NCI-H69 (cell line): ENCODE results near the gene DUSP15.
"Not testable (repeated sequence)": the region's sequence is repeated elsewhere in the genome, so short reads cannot be mapped to it uniquely, and the experiment has no call there.

Source experiments
- DNase-seq: peaks from one replicate; lab custom pipeline; 2025; lab: John Stamatoyannopoulos, UW

DUSP15 gene

DNA sequence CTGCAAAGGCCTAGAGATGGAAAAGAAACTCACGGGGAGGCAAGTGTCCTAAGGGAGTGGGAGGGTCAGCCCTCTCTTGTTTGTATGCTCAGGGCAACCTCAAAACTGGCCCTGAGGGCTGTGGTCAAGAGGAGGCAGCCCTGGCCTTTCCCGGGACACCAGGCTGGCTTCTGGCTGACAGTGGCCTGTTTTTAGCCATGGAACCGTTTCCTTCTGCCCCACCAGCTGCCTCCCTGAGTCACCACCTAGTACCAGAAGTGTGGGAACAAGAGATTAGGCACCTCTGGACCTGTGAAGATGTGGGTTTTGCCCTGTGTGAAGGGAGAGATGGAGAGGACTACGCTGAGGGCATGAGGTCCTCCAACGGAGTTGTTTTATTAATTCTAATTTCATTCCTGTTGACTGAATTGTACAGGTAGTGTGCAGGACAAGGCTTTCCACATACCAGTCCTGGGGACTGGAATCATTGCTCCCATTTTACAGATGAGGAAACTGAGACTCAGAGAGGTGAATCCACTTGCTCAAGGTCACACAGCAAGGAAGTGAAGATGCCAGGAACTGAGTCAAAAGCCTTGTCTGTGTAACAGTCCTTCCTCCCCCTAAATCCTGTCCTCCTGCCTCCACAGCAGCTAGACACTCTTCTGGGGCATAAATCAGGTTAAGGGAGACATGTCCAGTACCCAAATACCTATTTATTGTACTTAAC lies 30.4 kb downstream of the DUSP15 start:
- no peak for DNase-seq

DNA sequence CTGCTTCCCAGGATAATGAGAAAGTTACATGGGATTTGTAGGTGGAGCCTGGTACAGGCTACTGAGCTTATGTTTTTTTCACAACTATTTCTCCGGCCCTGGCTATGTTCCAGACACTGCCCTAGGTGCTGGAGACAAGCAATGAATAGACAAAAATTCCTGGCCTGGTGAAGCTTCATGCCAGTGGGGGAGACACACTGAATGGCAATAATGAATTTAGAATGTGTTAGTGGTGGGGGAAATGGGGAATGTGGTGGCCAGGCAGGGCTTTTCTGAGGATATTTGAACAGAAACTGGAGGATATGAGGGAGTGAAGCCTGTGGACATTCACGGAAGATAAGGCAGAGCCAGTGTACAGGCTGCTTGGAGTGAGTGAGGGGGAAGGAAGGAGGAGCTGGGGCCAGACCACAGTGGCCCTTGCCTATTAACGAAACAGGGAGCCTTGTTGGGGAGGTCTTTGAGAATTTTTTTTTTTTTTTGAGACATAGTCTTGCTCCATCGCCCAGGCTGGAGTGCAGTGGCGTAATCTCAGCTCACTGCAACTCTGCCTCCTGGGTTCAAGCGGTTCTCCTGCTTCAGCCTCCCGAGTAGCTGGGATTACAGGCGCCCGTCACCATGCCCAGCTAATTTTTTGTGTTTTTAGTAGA lies 31.6 kb downstream of the DUSP15 start:
- peak; percentile 16 for DNase-seq

DNA sequence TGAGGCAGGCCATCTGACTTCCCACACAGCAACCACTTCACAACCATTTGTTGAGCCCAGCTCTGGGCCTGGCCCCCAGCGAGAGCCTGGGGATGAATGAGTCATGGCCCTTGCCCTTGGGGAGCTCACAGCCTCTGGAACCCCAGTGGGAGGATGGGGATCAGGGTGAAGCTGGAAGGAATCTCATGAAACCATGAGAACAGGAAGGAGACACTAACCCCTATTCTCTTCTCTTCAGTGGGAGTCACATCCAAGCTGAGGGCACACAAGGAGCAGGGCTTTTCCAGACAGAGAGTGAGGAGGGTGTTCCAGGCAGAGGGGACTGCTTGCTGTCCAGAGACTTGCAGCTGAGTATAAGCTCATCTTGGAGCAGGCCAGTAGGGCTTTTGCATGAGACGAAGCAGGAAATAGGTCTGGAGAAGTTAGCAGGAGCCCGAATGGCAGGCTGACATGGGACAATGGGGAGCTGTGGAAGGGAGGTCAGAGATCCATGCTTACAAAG lies 32.4 kb downstream of the DUSP15 start:
- DNase-seq: peak; percentile 15

DNA sequence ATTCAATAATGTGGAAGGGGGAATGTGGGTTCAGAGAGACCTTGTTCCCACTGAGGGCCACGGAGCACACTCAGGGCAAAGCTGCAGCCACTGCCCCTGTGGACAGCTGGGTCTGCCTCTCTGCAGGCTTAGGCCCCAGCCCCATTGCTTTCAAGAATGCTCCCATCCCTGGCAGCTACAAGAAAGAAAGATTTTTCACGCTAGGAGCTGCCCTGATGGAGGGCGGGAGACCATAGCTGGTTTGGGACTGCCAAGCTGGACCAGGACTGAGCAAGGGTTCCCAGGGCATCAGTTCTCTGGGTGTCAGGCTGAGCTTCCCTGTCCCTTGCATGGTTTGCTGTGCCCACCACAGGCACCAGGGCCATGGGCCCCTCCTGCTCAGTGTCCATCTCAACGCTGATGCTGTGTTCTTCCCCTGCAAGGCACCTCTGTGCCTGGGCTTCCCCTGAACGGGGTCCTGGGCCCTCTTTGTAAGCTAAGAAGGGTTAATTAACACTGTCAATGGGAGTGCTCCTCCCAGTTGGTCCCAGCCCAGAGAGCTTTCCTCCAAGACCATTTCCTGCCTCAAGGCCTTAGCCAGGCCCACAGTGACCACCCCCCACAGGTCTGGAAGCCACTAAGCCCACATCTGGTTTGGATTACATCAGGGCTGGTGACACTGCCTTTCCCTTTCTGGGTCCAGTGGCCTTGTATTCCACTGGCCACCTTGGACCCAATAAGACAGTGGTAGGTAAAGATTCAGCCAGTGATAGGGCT lies 33.3 kb downstream of the DUSP15 start:
- DNase-seq: peak; percentile 24

DNA sequence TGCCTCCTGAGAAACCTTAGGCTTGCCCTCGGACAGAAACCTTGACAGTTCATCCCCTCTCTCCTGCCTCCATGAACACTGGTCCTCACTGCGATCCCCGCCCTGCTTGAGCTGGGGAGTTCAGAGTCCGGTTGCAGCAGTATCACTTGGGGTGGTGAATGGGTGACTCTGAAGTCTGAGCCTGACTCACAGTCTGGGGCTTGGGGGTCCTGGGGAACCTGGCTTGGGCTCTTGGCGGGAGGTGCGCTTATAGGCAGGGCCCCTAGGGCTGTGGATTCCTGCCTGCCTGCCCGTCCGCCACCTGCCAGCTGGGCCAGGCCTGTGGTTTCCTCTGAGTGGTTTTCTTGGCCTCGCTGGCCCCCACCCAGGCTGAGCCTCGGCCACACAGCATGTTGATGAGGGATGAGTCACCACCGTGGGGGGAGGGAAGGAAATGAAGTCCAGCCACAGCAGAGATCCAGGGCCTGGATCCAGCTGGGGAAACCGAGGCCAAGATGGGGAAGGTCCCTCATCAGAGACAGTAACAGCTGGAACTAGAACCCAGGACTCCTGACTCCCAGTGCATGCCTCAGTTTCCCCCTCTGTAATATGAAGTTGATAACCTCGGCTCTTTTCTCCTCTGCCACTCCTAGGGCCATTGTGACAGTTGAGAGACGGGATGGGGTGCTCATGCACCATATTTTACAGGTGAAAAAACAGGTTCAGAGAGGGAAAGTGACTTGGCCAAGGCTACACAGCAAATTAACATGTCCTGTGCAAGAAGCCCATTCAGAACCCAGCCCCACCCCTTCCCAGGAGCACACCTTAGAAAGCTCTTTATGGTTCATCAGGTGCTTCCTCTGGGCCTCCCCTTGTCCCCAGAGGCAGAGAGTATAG lies 34.1 kb downstream of the DUSP15 start:
- DNase-seq: peak; percentile 67

DNA sequence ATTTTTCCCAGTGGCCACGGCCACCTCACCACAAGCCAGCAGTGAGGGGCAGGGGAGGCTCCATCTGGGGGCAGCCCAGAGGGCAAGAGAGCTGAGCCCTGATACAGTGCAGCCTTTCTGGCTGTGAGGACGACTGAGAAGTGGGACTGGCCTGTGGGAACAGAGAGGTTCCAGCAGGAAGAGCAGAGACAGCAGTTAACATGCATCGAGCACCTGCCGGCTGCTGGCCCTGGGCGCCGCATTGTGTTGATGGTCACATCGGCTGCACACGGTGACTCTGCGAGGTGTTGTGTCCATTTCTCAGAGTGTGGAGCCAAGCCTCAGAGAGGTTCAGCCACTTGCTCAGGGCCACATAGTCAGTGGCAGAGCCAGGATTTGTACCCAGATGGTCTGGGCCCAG lies 34.8 kb downstream of the DUSP15 start:
- no peak for DNase-seq

DNA sequence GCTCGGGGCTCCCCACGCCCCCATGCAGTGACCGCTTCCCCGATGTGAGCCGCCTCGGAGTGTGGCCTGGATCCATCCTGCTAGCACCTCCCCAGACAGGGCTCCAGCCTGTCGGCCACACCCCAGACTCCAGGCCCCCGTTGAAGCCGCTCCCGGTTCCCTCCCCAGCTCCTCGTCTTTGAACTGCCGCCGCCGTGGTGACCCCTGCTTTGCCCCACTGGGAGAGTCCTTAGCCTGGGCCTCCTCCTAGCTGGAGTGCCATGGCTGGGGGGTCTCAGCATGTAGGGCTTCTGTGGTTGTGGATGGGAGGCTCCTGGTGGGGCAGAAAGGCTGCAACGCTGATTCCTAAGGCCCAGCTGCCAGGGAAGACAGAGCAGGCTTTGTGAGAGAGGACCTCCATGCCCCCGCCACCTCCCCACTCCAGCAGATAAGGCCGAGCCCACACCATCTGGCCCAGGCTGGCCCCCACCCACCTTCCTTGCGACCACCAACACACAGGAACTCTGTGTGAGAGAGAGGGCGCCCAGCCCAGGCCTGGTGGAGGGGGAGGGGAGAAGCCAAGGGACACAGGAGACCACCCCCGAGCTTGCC lies 36.3 kb downstream of the DUSP15 start:
- DNase-seq: no peak

DNA sequence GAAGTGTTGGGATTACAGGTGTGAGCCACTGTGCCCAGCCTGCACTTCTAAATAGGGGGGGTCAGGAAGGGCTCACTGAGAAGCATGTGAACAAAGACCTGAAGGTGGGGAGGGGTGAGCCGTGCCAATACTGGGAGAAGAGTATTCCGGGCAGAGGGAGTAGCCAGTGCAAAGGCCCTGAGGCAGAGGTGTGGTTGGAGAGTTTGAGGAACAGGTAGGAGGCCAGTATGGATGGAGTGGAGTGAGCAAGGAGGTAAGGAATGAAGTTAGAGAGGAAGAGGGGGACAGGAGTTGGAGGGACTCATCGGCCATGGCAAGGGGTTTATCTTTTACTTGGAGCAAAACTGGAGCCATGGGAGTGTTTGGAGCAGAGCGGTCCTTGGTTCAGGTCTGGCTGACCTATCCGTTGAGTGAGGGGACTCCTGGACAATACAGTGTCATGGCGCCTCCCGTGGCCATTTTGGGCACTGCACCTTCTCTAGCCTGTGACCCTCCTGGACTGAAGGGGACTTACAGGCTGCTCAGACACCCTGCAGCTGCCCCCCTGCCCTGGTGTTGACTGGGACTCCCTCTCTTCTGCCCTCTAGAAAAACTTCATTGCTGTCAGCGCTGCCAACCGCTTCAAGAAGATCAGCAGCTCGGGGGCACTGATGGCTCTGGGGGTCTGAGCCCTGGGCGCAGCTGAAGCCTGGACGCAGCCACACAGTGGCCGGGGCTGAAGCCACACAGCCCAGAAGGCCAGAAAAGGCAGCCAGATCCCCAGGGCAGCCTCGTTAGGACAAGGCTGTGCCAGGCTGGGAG lies 37.0 kb downstream of the DUSP15 start:
- peak; percentile 59 for DNase-seq

DNA sequence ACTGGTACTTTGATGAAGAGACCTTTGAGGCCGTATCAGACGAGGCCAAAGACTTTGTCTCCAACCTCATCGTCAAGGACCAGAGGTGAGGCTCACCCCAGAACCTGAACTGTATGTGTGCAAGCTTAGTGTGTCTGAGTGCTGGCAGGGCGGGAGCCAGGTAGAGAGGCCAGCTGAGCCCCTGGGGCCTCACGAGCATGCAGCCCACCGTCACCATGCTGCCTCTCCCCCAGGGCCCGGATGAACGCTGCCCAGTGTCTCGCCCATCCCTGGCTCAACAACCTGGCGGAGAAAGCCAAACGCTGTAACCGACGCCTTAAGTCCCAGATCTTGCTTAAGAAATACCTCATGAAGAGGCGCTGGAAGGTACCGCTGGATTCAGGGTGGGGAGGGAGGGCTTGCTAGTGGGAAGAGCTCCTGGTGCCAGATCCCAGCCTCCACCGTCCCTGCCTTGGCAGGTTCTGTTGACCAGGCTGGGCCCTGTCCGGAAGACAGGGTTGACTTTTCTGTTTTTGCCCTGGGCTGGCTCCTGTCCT lies 38.5 kb downstream of the DUSP15 start:
- no peak for DNase-seq

DNA sequence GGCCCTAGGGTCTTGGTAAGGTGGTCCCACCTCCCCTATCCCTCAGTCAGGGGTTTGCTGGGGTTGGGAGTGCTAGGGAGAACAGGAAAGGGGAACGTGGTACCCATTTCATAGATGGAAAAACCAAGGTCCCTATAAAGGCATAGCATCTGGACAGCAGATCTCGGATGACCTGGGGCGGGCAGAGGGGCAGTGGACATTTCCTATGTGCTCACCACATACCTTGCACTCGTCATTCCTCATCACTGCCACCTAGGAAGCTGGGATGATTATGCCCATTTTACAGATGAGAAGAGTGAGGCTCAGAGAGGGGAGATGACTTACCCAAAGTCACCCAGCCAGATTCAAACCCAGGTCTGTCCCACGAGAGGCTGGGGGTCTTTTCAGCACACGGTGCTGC lies 39.1 kb downstream of the DUSP15 start:
- DNase-seq: no peak

DNA sequence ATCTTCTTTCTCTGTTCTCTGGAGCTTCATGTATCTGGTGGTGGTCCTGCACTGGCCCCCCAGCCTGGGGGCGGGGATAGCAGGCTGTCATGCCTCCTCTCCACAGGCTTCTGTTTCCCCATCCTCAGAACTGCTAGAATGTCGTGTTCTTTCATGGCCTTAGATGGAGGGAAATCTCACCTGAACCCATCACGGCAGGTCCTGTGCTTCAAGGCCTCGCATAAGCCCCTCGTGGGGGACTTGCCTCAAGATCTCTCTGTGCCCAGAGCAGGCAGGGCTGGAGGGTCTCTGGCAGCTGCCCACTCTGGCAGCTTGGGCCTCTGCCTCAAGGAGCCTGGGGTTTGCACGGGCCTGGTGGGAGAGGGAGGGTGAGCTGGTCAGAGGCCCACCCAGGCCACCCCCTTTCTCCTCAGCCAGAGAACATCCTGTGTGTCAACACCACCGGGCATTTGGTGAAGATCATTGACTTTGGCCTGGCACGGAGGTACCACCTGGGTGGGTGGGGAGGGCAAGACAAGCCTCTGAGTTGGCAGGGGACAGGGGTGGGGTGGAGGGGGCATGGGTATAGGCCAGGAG lies 39.8 kb downstream of the DUSP15 start:
- no peak for DNase-seq

DNA sequence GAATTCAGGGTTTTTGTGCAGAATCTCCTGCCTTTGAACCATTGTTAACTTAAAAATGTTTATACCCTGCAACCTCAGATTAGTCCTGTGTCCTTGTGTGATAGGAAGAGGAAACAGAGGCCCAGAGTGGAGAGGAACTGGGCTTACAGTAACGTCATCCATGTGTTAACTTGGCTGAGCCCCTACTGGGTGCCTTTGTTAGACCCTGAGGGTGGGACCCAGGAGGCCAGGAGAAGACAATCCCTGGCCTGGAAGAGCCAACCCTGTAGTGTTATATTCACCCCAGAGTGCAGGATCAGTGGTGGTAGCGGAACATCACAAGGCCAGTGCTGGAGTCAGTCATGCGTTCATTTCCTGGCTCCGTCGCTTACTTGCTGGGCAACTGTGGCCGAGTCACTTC lies 40.6 kb downstream of the DUSP15 start:
- no peak for DNase-seq

DNA sequence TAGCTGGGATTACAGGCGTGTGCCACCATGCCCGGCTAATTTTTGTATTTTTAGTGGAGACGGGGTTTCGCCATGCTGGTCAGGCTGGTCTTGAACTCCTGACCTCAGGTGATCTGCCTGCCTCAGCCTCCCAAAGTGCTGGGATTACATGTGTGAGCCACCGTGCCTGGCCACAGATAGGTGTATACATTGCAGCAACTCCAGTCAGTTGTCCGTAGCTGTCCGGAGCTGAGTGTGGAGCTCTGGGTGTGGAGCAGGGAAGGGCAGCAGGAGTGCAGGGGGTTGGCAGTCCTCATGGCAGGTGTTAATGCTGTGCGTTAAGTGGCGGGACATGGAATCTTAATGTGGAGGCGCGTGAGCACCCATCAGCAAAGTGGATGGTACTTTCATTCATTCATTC lies 42.3 kb downstream of the DUSP15 start:
- DNase-seq: not testable (repeated sequence)

DNA sequence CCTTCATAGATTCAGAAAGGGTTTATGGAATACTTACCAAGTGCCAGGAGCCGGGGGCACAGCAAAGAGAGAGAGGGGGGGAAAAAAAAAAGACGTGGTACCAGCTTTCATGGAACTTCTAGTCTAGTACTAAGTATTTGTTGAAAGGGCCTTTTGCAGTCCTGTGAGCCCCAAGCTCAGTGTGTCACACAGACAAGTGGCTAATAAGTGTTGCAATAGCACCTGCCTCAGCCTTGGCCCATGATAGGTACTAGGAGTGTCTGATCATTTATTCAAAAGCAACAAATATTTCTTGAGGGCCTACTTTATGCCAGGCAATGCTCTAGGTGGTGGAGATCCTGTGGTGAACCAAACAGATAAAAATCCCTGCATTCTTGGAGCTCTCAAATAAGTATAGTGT lies 43.3 kb downstream of the DUSP15 start:
- DNase-seq: no peak

DNA sequence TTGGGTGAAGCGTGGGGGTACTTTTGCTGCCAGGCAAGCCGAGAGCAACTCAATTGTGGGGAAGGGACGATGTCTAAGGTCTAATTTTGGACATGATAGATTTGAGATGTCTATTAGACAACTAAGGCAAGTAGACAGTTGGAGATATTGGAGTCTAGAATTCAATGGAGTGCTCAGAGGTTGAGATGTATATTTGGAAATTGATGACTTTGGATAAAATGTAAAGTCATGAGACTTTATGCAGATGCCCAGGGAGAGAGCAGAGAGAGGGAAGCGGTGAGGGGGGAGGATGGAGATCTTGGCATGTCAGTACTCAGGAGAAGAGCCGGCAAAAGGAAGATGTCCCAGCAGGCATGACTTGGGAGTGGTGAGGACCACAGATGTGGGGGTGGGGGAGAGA lies 44.3 kb downstream of the DUSP15 start:
- no peak for DNase-seq

DNA sequence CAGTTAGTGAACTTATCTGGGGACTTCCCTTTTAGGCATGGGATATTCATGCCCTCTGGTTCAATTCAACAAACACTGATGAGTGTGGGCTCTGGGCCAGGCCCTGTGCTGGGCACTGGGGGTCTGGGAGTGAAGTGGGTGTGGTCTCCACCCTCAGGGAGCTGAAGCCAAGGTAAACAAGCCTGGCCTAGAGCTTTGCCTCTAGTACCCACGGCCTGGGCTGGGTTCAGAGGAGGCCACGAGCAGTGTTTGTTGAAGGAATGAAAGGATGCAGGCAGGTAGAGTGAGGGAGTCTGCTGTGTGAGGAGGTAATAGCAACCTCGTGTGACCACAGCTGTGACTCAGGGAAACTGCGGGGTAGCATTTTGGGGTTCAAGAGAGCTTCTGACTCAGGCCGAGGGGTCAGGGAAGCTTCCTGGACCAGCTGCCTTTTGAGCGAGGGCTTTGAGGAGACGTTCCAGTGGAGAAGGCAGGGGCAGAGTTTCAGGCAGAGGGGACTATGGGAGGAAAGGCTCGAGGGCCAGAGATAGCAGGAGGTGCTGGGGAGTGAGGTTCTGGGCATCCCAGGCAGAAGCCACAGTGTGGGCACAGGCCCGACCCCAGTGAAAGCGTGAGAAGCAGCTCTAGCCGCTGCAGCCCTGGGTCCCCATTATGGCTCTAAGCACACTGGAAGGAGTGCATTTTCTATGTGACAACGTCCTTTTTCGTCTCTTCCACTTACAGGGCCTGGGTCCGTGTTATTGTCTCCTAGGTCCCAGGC lies 45.6 kb downstream of the DUSP15 start:
- peak; percentile 80 for DNase-seq

DNA sequence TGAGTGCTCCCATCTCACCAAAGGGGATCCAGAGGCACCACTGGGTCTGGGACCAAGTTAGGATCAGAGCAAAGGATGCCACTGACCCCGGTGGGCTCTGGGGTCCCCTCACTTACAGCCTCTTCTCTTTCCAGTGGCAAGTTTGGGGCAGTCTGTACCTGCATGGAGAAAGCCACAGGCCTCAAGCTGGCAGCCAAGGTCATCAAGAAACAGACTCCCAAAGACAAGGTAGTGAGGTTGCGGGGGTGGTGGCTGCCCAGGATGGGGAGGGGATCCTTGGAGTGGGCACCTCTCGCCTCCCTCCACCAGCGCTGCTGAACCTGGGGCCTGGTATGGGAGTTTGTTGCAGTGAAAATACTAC lies 46.2 kb downstream of the DUSP15 start:
- DNase-seq: no peak

DNA sequence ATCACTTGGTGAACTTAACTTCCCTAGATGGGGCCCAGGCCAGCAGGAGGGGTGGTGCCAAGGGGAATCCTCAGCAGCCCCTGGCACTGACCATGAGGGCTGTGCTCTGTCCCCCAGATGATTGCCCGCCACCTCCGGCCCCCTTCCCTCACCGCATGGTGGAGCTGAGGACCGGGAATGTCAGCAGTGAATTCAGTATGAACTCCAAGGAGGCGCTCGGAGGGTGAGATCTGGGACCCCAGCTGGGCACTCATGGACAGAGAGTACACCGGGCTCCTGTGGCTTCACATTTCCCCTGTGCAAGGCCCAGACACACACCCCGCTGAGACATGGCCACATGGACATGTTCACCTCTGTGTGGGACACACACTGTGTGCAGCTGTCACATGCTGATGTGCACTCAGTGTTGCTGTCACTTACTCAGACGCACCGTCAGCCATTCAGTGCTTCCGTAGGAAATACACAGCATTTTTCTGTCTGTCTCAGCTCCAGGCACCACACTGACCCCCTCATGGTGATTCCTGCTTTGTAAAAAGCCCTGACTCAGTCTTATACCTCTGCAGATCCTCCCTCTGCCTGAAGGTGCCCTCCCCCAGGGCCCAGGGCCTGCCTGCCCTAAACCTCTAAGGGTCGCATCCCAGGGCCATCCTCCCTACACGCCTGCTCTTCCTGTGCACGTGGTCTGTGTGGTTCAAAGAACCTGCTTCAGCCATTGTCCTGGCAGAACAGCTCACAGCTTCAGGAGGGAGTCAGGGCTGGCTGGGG lies 46.8 kb downstream of the DUSP15 start:
- DNase-seq: peak; percentile 50
